Measurements from ENCODE around the gene PPP1R14C. TPM values are rescaled to one million over a fixed set of nuclear protein-coding genes. Genes with fewer than 3 reads are reported as not detected.

PPP1R14C gene
- total RNA-seq, 1 experiment from 2014 or later, result 2.5 TPM

DNA sequence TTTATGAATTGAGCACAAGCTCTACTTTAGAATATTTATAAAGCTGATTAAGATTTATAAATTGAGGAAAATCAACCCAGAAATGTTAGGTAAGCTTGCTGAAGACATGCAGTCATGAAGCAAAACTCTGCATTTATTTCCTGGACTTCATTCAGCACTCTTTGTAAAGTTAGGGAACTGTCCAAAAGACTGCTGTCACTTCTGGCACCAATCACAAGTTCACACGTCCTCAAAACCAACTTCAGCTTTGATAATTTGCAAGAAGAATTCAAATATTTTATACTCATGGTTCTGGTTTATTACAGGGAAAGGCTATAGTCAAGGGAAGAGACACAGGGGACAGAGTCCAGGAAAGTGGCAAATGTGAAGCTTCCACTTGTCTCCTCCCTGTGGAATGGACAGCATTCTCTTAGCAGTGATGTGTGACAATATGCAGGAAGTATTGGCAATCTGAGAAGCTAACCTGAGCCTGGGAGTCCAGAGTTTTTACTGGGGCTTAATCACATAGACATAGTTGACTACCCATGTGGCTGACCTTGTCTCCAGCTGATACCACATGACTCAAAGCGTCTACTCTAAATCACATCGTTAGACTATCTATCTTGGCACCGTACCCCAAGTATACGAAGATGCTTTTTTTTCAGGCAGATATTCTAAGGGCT lies 85.4 kb downstream of the PPP1R14C start:
- Mint-ChIP-seq H3K36me3 (ENCODE audit: insufficient read depth, unreplicated experiment) (no peaks in the 10 kb centered on the region), H3K27me3 (ENCODE audit: insufficient read depth, unreplicated experiment) (peaks cover 3% of the 10 kb centered on the region), H3K4me3 (ENCODE audit: unreplicated experiment) (no peak overlapping the region), H3K9me3 (ENCODE audit: unreplicated experiment) (peaks cover 10% of the 10 kb centered on the region), H3K4me1 (ENCODE audit: low read depth, unreplicated experiment) (no peaks in the 10 kb centered on the region), H3K27ac (ENCODE audit: unreplicated experiment) (no peak overlapping the region)
- Histone ChIP-seq H3K4me1 (no peaks in the 10 kb centered on the region), H3K36me3 (ENCODE audit: control insufficient read depth, insufficient read depth, low read length) (no peaks in the 10 kb centered on the region), H3K4me3 (ENCODE audit: low read depth, low read length) (no peak overlapping the region), H3K9me3 (no peaks in the 10 kb centered on the region), H3K27me3 (replicated peaks; ENCODE audit: control insufficient read depth, insufficient read depth, low read length) (no peaks in the 10 kb centered on the region)
- no peak for DNase-seq
- no TSS peak for BruUV-seq (replicated peaks)
- ChIA-PET POLR2A (no interaction called here), CTCF (interaction anchor here (0.6 kb wide), 1 partner anchor 266 kb away, joined by 3 read pairs; no protein-coding TSS in a partner anchor)
- TF ChIP-seq, protein P1, sequence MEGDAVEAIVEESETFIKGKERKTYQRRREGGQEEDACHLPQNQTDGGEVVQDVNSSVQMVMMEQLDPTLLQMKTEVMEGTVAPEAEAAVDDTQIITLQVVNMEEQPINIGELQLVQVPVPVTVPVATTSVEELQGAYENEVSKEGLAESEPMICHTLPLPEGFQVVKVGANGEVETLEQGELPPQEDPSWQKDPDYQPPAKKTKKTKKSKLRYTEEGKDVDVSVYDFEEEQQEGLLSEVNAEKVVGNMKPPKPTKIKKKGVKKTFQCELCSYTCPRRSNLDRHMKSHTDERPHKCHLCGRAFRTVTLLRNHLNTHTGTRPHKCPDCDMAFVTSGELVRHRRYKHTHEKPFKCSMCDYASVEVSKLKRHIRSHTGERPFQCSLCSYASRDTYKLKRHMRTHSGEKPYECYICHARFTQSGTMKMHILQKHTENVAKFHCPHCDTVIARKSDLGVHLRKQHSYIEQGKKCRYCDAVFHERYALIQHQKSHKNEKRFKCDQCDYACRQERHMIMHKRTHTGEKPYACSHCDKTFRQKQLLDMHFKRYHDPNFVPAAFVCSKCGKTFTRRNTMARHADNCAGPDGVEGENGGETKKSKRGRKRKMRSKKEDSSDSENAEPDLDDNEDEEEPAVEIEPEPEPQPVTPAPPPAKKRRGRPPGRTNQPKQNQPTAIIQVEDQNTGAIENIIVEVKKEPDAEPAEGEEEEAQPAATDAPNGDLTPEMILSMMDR (IDR thresholded peaks at IDR 0.05; ENCODE audit: insufficient read depth in 1 of 2, low read depth in 1 of 2, low read length in 1 of 2, severe bottlenecking in 1 of 2, unreplicated experiment in 1 of 2), result no peak
- intact Hi-C loops (cut with micrococcal nuclease; ENCODE audit: unreplicated experiment), result no loop called here

DNA sequence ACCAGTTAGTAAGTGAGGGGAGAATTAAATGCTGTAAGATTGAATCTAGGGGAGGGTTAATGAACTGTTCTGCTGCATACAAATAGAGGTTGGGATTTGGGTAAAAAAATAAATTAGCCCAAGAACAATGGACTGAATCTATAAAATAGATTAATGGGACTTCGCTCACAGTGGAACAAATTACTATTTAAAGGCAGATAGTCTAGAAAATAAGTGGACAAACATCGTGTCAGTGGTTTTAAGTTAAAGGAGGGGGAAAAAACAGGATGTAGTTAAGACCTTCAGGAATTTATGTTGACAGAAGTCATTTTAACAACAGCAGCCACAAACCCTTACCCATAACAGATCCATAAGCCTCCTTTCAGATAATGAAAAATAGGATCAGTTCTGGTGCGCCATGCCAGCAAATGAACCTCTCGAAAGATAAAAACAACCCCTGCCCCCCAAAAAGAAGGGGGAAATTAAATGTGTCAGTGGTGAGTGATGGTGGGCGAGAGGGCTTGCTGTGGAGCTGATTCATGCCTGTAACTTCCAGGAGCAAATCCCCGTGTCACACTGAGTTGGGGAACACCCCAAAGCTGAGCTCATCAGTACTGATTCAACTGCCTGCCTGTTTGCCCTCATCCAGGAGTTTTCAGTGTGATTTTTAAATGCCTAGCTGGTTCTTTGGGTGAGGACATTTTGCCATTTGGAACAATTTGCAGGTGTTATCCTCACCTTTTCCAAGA lies 86.8 kb downstream of the PPP1R14C start:
- CTCF ChIA-PET, result no interaction called here
- H3K4me1 Mint-ChIP-seq (ENCODE audit: low read depth, unreplicated experiment), result no peaks in the 10 kb centered on the region
- no peak overlapping the region for H3K4me3 Mint-ChIP-seq (ENCODE audit: unreplicated experiment)
- DNase-seq, result no peak
- peaks cover 3% of the 10 kb centered on the region for H3K9me3 Mint-ChIP-seq (ENCODE audit: unreplicated experiment)
- Histone ChIP-seq H3K4me3 (ENCODE audit: low read depth, low read length) (no peak overlapping the region), H3K4me1 (no peaks in the 10 kb centered on the region), H3K27me3 (replicated peaks; ENCODE audit: control insufficient read depth, insufficient read depth, low read length) (no peaks in the 10 kb centered on the region), H3K9me3 (no peaks in the 10 kb centered on the region), H3K36me3 (ENCODE audit: control insufficient read depth, insufficient read depth, low read length) (no peaks in the 10 kb centered on the region)
- no peaks in the 10 kb centered on the region for H3K36me3 Mint-ChIP-seq (ENCODE audit: insufficient read depth, unreplicated experiment)
- no peaks in the 10 kb centered on the region for H3K27me3 Mint-ChIP-seq (ENCODE audit: insufficient read depth, unreplicated experiment)
- BruUV-seq (replicated peaks), result no TSS peak
- TF ChIP-seq, protein P1 (IDR thresholded peaks at IDR 0.05; ENCODE audit: insufficient read depth in 1 of 2, low read depth in 1 of 2, low read length in 1 of 2, severe bottlenecking in 1 of 2, unreplicated experiment in 1 of 2), result no peak
- intact Hi-C loops (cut with micrococcal nuclease; ENCODE audit: unreplicated experiment), result no loop called here
- POLR2A ChIA-PET, result no interaction called here
- H3K27ac Mint-ChIP-seq (ENCODE audit: unreplicated experiment), result no peak overlapping the region

DNA sequence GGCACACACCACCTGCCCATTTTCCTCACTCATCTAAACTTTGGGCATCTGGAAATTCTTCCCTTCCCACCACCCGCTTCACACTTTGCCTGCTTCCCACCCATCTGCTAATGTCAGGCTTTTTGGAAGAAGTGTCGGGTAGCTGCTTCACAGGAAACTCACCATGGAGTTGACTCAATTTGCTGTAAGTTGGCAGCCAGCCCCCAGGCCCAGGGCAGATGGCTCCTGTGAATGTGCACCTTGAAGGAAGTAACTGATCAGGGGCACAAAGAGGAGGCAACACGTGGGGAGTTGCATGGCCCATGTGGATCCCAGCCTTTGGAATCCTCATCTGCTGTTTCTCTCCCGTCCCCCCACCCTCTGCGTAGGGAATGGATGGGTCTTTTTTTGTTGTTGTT lies 87.3 kb downstream of the PPP1R14C start:
- H3K27me3 Mint-ChIP-seq (ENCODE audit: insufficient read depth, unreplicated experiment), result no peaks in the 10 kb centered on the region
- H3K4me3 Mint-ChIP-seq (ENCODE audit: unreplicated experiment), result no peak overlapping the region
- H3K9me3 Mint-ChIP-seq (ENCODE audit: unreplicated experiment), result no peaks in the 10 kb centered on the region
- CTCF ChIA-PET, result interaction anchor here (0.8 kb wide), 1 partner anchor 165 kb away, joined by 3 read pairs; no protein-coding TSS in a partner anchor
- POLR2A ChIA-PET, result no interaction called here
- no peak for DNase-seq
- no peak overlapping the region for H3K27ac Mint-ChIP-seq (ENCODE audit: unreplicated experiment)
- H3K9me3 ChIP-seq, result no peaks in the 10 kb centered on the region
- TF ChIP-seq, protein P1 (IDR thresholded peaks at IDR 0.05; ENCODE audit: insufficient read depth in 1 of 2, low read depth in 1 of 2, low read length in 1 of 2, severe bottlenecking in 1 of 2, unreplicated experiment in 1 of 2), result no peak
- H3K4me3 ChIP-seq (ENCODE audit: low read depth, low read length), result no peak overlapping the region
- H3K36me3 ChIP-seq (ENCODE audit: control insufficient read depth, insufficient read depth, low read length), result no peaks in the 10 kb centered on the region
- H3K27me3 ChIP-seq (replicated peaks; ENCODE audit: control insufficient read depth, insufficient read depth, low read length), result no peaks in the 10 kb centered on the region
- no peaks in the 10 kb centered on the region for H3K36me3 Mint-ChIP-seq (ENCODE audit: insufficient read depth, unreplicated experiment)
- intact Hi-C loops (cut with micrococcal nuclease; ENCODE audit: unreplicated experiment), result no loop called here
- no TSS peak for BruUV-seq (replicated peaks)
- no peaks in the 10 kb centered on the region for H3K4me1 ChIP-seq
- no peaks in the 10 kb centered on the region for H3K4me1 Mint-ChIP-seq (ENCODE audit: low read depth, unreplicated experiment)

Data from Caco-2 (cell line).